Osteocyte (in vitro differentiated cells): ENCODE results near the gene CALHM6. TPM values are rescaled to one million over a fixed set of nuclear protein-coding genes. Genes with fewer than 3 reads are reported as not detected.

ENCODE experiments used
- DNase-seq: peaks from one replicate; pipeline ENCODE4 v3.0.0; 2021; ENCODE audit warnings: mixed read lengths; ENCODE audit not compliant: unreplicated experiment; ENCODE audit errors: extremely low spot score
- H3K27ac Mint-ChIP-seq: one replicate; pipeline ENCODE4 v1.8.0; 2021; ENCODE audit warnings: mild to moderate bottlenecking, mixed read lengths; ENCODE audit not compliant: unreplicated experiment
- H3K27me3 Mint-ChIP-seq: one replicate; pipeline ENCODE4 v1.8.0; 2021; ENCODE audit warnings: mixed read lengths; ENCODE audit not compliant: unreplicated experiment
- H3K36me3 Mint-ChIP-seq: one replicate; pipeline ENCODE4 v1.8.0; 2021; ENCODE audit warnings: mixed read lengths; ENCODE audit not compliant: unreplicated experiment
- H3K4me1 Mint-ChIP-seq: one replicate; pipeline ENCODE4 v1.8.0; 2021; ENCODE audit warnings: mixed read lengths; ENCODE audit not compliant: unreplicated experiment
- H3K4me3 Mint-ChIP-seq: one replicate; pipeline ENCODE4 v1.8.0; 2021; ENCODE audit warnings: mild to moderate bottlenecking, moderate library complexity, mixed read lengths; ENCODE audit not compliant: unreplicated experiment
- H3K9me3 Mint-ChIP-seq: one replicate; pipeline ENCODE4 v1.8.0; 2021; ENCODE audit warnings: mixed read lengths; ENCODE audit not compliant: unreplicated experiment
- CTCF ChIP-seq: fragments of 200-600 bp; sonication (generic); IDR thresholded peaks from 2 replicates; pipeline ENCODE4 v1.5.0; 2021; ENCODE audit warnings: antibody characterized with exemption, mild to moderate bottlenecking, moderate library complexity
- total RNA-seq: library from RNA; stranded (reverse); gene quantifications from 2 replicates; pipeline ENCODE4 v1.2.1, GENCODE V29; 2021

Gene CALHM6
- total RNA-seq, 1 donor from 2014 or later, result 0.94 TPM

GRCh38 chr6:116512111-116512559 lies 51.0 kb downstream of the CALHM6 start:
- H3K27me3 Mint-ChIP-seq, result no peaks in the 10 kb centered on the region
- peaks cover 9% of the 10 kb centered on the region for H3K9me3 Mint-ChIP-seq
- peaks cover 32% of the 10 kb centered on the region for H3K4me1 Mint-ChIP-seq
- H3K36me3 Mint-ChIP-seq, result peaks cover 8% of the 10 kb centered on the region
- peak overlapping the region; percentile 80 for H3K4me3 Mint-ChIP-seq
- no peak for DNase-seq
- peak overlapping the region; percentile 98 for H3K27ac Mint-ChIP-seq
- no peak for TF ChIP-seq CTCF

GRCh38 chr6:116512734-116513133 lies 51.6 kb downstream of the CALHM6 start:
- H3K4me1 Mint-ChIP-seq, result peaks cover 32% of the 10 kb centered on the region
- peaks cover 9% of the 10 kb centered on the region for H3K9me3 Mint-ChIP-seq
- DNase-seq, result no peak
- H3K4me3 Mint-ChIP-seq, result peak overlapping the region; percentile 80
- TF ChIP-seq CTCF, result no peak
- H3K27me3 Mint-ChIP-seq, result no peaks in the 10 kb centered on the region
- peak overlapping the region; percentile 98 for H3K27ac Mint-ChIP-seq
- H3K36me3 Mint-ChIP-seq, result peaks cover 8% of the 10 kb centered on the region

Other genes with a start within 250 kb of the CALHM6 start
- 29.6 and 32.6 TPM in 2 replicates for gene TSPYL4, start 207.3 kb upstream of the CALHM6 start, total RNA-seq
- gene TSPYL1, start 181.4 kb upstream of the CALHM6 start, total RNA-seq, result 64.9 and 65.3 TPM in 2 replicates
- 57.2 and 67.1 TPM in 2 replicates for gene DSE, start 90.4 kb upstream of the CALHM6 start, total RNA-seq
- 4.9 and 5.6 TPM in 2 replicates for gene CALHM5, start 50.3 kb downstream of the CALHM6 start, total RNA-seq
- not detected in 2 replicates for gene TRAPPC3L, start 84.3 kb downstream of the CALHM6 start, total RNA-seq
- gene CALHM4, start 92.4 kb downstream of the CALHM6 start, total RNA-seq, result not detected in 2 replicates
- gene RWDD1, start 110.1 kb downstream of the CALHM6 start, total RNA-seq, result 37.2 and 43.6 TPM in 2 replicates
- 0.24 and 0.38 TPM in 2 replicates for gene RSPH4A, start 155.1 kb downstream of the CALHM6 start, total RNA-seq
- 9.4 and 10.0 TPM in 2 replicates for gene ZUP1, start 207.4 kb downstream of the CALHM6 start, total RNA-seq
- 9.6 and 10.4 TPM in 2 replicates for gene KPNA5, start 219.8 kb downstream of the CALHM6 start, total RNA-seq